Aorta (tissue), 5 donors: ENCODE data around the gene L3MBTL1. TPM values are rescaled to one million over a fixed set of nuclear protein-coding genes. Genes with fewer than 3 reads are reported as not detected.

ENCODE experiments used
- ATAC-seq: fragments of 200-7000 bp; cut with Tn5 transposase; one replicate; pipeline ENCODE4 v1.9.1; 2022; ENCODE audit warnings: moderate library complexity; ENCODE audit not compliant: low FRiP score
- DNase-seq, 2 donors: peaks; one replicate each; pipeline ENCODE4 v3.0.0-alpha.2; 2020
- H3K27ac ChIP-seq, 2 donors: one replicate each; pipeline ENCODE4 v1.5.1; 2013; ENCODE audit warnings: low read length in 2 of 2, mild to moderate bottlenecking in 2 of 2, moderate library complexity in 2 of 2, control low read depth in 1 of 2, inconsistent platforms in 1 of 2, low read depth in 1 of 2
- H3K27me3 ChIP-seq, 2 donors: one replicate each; pipeline ENCODE4 v1.6.1; 2013; ENCODE audit warnings: control low read depth in 1 of 2, low read length in 1 of 2, mild to moderate bottlenecking in 1 of 2, moderate library complexity in 1 of 2; ENCODE audit not compliant: insufficient read depth in 2 of 2, control insufficient read depth in 1 of 2
- H3K36me3 ChIP-seq, 2 donors: one replicate each; pipeline ENCODE4 v1.6.1; 2013; ENCODE audit warnings: control low read depth in 1 of 2, low read length in 1 of 2, mild to moderate bottlenecking in 1 of 2; ENCODE audit not compliant: insufficient read depth in 2 of 2, control insufficient read depth in 1 of 2
- H3K4me1 ChIP-seq, 2 donors: one replicate each; pipeline ENCODE4 v1.6.1; 2013; ENCODE audit warnings: low read length in 2 of 2, control low read depth in 1 of 2, mild to moderate bottlenecking in 1 of 2, moderate library complexity in 1 of 2; ENCODE audit not compliant: insufficient read depth in 2 of 2, control insufficient read depth in 1 of 2
- H3K4me3 ChIP-seq, 2 donors: one replicate each; pipeline ENCODE4 v1.5.1; 2013; ENCODE audit warnings: low read length in 2 of 2, control low read depth in 1 of 2, mild to moderate bottlenecking in 1 of 2
- H3K9me3 ChIP-seq: one replicate; pipeline ENCODE4 v1.6.1; 2013; ENCODE audit warnings: mild to moderate bottlenecking, low read length; ENCODE audit not compliant: control insufficient read depth
- WGBS, 2 donors: extraction: QIAGEN DNeasy Blood & Tissue Kit; methylation state at CpG; one replicate each; pipeline ENCODE4 v1.1.7; 2013; 5-methylcytosine and 5-hydroxymethylcytosine counted together
- intact Hi-C, 2 donors: fragments of 100-400 bp; cut with DNase I; formaldehyde crosslinking; loops; one replicate each; pipeline versions ENCODE4 v1.14.2 to v1.15.0; 2022
- polyA plus RNA-seq, 2 donors: library from polyadenylated mRNA; stranded (reverse); fragments of 200-250 nt; gene quantifications; one replicate each; pipeline ENCODE4 v1.2.3, GENCODE V29; 2013
- total RNA-seq, 2 donors: library from RNA; stranded (reverse); fragmentation: NEBNext Ultra II Directional; extraction: Animal tissue kit (Norgen Biotek cat#: 25700); gene quantifications; one replicate each; pipeline ENCODE4 v1.2.1, GENCODE V29; 2021
- donor health status: healthy with polysubstance abuse.
- donor health status: Bipolar disorder and iron deficiency.
- donor health status: DM: no; HTN: no; CAD: no.
- donor health status: DM: no; HTN: no; CAD: no.
- donor health status: DM: yes; HTN: yes; CAD: no.

L3MBTL1 gene
- total and polyA plus RNA-seq, 4 donors, result 2.9 to 24.3 (median 12.9) TPM

GRCh38 chr20:43513372-43513930 is 6.0 kb downstream of the L3MBTL1 start:
- Histone ChIP-seq H3K27ac (no peak overlapping the region), H3K27me3 (no peaks in the 10 kb centered on the region), H3K4me1 (no peaks in the 10 kb centered on the region), H3K9me3 (no peaks in the 10 kb centered on the region), H3K36me3 (no peaks in the 10 kb centered on the region), H3K4me3 (no peak overlapping the region)
- no peak for ATAC-seq
- DNase-seq, result no peak
- WGBS, 2 donors, result 57 to 59% methylated on average over 10 of the region's 10 CpGs
- intact Hi-C loops, result loop anchor here in 1 of 2 donors (5.0 kb wide), 1 partner anchor 56 kb away; the partner anchor contains the start of gene SRSF6

GRCh38 chr20:43513931-43514647 is 6.6 kb downstream of the L3MBTL1 start:
- WGBS, 2 donors, result 49 to 52% methylated on average over 39 of the region's 39 CpGs
- H3K36me3 ChIP-seq, result no peaks in the 10 kb centered on the region
- intact Hi-C loops, result loop anchor here in 1 of 2 donors (5.0 kb wide), 1 partner anchor 57 kb away; the partner anchor contains the start of gene SRSF6

GRCh38 chr20:43514648-43514999 is 7.1 kb downstream of the L3MBTL1 start:
- Histone ChIP-seq H3K27me3 (no peaks in the 10 kb centered on the region), H3K9me3 (no peaks in the 10 kb centered on the region), H3K4me1 (no peaks in the 10 kb centered on the region), H3K4me3 (peak overlapping the region in 1 of 2 donors; percentile 16), H3K27ac (no peak overlapping the region), H3K36me3 (no peaks in the 10 kb centered on the region)
- 38 to 56% methylated on average over 27 of the region's 27 CpGs for WGBS, 2 donors
- intact Hi-C loops, result loop anchor here in 1 of 2 donors (5.0 kb wide), 1 partner anchor 57 kb away; the partner anchor contains the start of gene SRSF6
- ATAC-seq, result peak; percentile 36
- DNase-seq, result peak; percentile 65 to 81

More at GRCh38 chr20:43513931-43514647, 6.6 kb downstream of the L3MBTL1 start:
- Histone ChIP-seq H3K27ac (no peak overlapping the region), H3K9me3 (no peaks in the 10 kb centered on the region), H3K4me3 (peak overlapping the region in 1 of 2 donors; percentile 16), H3K27me3 (no peaks in the 10 kb centered on the region), H3K4me1 (no peaks in the 10 kb centered on the region)
- DNase-seq (peak; percentile 97 to 99), ATAC-seq (peak; percentile 96)

- Histone ChIP-seq H3K27ac (no peak overlapping the region), H3K9me3 (no peaks in the 10 kb centered on the region), H3K4me1 (no peaks in the 10 kb centered on the region), H3K4me3 (no peak overlapping the region), H3K36me3 (no peaks in the 10 kb centered on the region), H3K27me3 (no peaks in the 10 kb centered on the region)
- WGBS, 2 donors, result 79 to 84% methylated on average over 2 of the region's 2 CpGs
- DNase-seq (no peak), ATAC-seq (no peak)
- intact Hi-C loops, result no loop called here
Observed at GRCh38 chr20:43515628-43516027, 8.1 kb downstream of the L3MBTL1 start.

GRCh38 chr20:43516251-43516824 is 8.8 kb downstream of the L3MBTL1 start:
- ATAC-seq, result no peak
- 92% methylated on average over 1 of the region's 1 CpG for WGBS, 2 donors

GRCh38 chr20:43520074-43520630 is 12.7 kb downstream of the L3MBTL1 start:
- 98 to 100% methylated on average over 1 of the region's 1 CpG for WGBS, 2 donors
- Histone ChIP-seq H3K4me1 (no peaks in the 10 kb centered on the region), H3K27ac (no peak overlapping the region), H3K9me3 (no peaks in the 10 kb centered on the region), H3K36me3 (no peaks in the 10 kb centered on the region), H3K27me3 (no peaks in the 10 kb centered on the region), H3K4me3 (no peak overlapping the region)
- DNase-seq (no peak), ATAC-seq (no peak)
- intact Hi-C loops, result no loop called here

More at GRCh38 chr20:43516251-43516824, 8.8 kb downstream of the L3MBTL1 start:
- Histone ChIP-seq H3K36me3 (no peaks in the 10 kb centered on the region), H3K9me3 (no peaks in the 10 kb centered on the region), H3K27ac (no peak overlapping the region), H3K4me1 (no peaks in the 10 kb centered on the region), H3K4me3 (no peak overlapping the region), H3K27me3 (no peaks in the 10 kb centered on the region)
- DNase-seq, result no peak
- intact Hi-C loops, result no loop called here

GRCh38 chr20:43525021-43525420 is 17.5 kb downstream of the L3MBTL1 start:
- Histone ChIP-seq H3K27ac (no peak overlapping the region), H3K9me3 (no peaks in the 10 kb centered on the region), H3K4me3 (no peak overlapping the region), H3K27me3 (no peaks in the 10 kb centered on the region), H3K4me1 (no peaks in the 10 kb centered on the region), H3K36me3 (no peaks in the 10 kb centered on the region)
- intact Hi-C loops, result no loop called here
- ATAC-seq (no peak), DNase-seq (no peak)
- 70 to 82% methylated on average over 5 of the region's 5 CpGs for WGBS, 2 donors

- DNase-seq, result no peak
- no peak overlapping the region for H3K27ac ChIP-seq
- no peak for ATAC-seq
- H3K4me3 ChIP-seq, result no peak overlapping the region
- no peaks in the 10 kb centered on the region for H3K4me1 ChIP-seq
- intact Hi-C loops, result no loop called here
- no peaks in the 10 kb centered on the region for H3K9me3 ChIP-seq
- H3K36me3 ChIP-seq, result no peaks in the 10 kb centered on the region
- WGBS, 2 donors, result 84 to 86% methylated on average over 8 of the region's 8 CpGs
- H3K27me3 ChIP-seq, result no peaks in the 10 kb centered on the region
Observed at GRCh38 chr20:43528258-43528875, 20.9 kb downstream of the L3MBTL1 start.
